Measurements from ENCODE around the gene JAZF1.

DNA sequence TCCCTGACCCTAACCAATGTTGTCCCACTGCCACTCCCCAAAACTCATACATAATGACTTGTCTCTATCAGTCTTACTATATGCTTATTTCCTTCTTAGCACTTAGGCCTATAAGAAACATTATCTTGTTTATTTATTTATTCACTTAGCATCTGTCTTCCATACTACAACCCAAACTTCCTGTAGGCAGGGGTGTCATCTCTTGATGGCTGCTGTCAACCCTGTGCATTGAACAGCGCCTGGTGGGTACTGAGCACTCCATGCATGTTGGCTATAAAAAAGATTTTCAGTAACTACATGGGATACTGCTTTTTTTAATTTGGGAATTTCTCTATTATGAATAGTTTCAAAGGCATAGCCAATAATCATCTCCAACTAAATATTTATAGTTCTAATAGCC is 46.7 kb downstream of the JAZF1 start:
- TF ChIP-seq POLR2A (IDR thresholded peaks at IDR 0.05) (no peak), CTCF (IDR thresholded peaks at IDR 0.05) (no peak)
